HL-60 (cell line): ENCODE data around the gene A2ML1.
A peak's percentile ranks its signal among the peaks of the same experiment; 100 is the strongest.
"Not testable (repeated sequence)": the region's sequence is repeated elsewhere in the genome, so short reads cannot be mapped to it uniquely, and the experiment has no call there.

ENCODE experiments used
- DNase-seq, 2 experiments: peaks; one replicate each; pipeline ENCODE4 v3.0.0-alpha.2; 2010 to 2020; ENCODE audit warnings: low read depth in 1 of 2, low spot score in 1 of 2
- H3K27ac ChIP-seq: fragments of 250-450 bp; sonication (Bioruptor Pico); replicated peaks from 2 replicates; pipeline ENCODE4 v1.5.1; 2020; ENCODE audit warnings: mild to moderate bottlenecking, moderate library complexity
- H3K27me3 ChIP-seq: fragments of 250-450 bp; sonication (Bioruptor Pico); 2 replicates; pipeline ENCODE4 v1.5.1; 2021; ENCODE audit warnings: mild to moderate bottlenecking, moderate library complexity; ENCODE audit not compliant: insufficient read depth, poor library complexity, severe bottlenecking
- H3K4me3 ChIP-seq: replicated peaks from 2 replicates; pipeline ENCODE4 v1.5.1; 2011; ENCODE audit warnings: mild to moderate bottlenecking, control low read depth, low read length; ENCODE audit not compliant: insufficient read depth
- CTCF ChIP-seq: IDR thresholded peaks from one replicate; pipeline ENCODE4 v1.5.1; 2011; ENCODE audit warnings: low read length, control low read depth, inconsistent platforms; ENCODE audit not compliant: insufficient read depth
- GABPA ChIP-seq: IDR thresholded peaks from 2 replicates; pipeline ENCODE4 v1.6.1; 2012; ENCODE audit warnings: low read depth
- POLR2AphosphoS5 ChIP-seq: IDR thresholded peaks from 2 replicates; pipeline ENCODE4 v1.6.1; 2012; ENCODE audit warnings: low read depth
- REST ChIP-seq: IDR thresholded peaks from 2 replicates; pipeline ENCODE4 v1.6.1; 2012; ENCODE audit warnings: low read depth; ENCODE audit not compliant: insufficient replicate concordance
- SPI1 ChIP-seq: IDR thresholded peaks from 2 replicates; pipeline ENCODE4 v1.6.1; 2012; ENCODE audit warnings: low read depth, mild to moderate bottlenecking, borderline replicate concordance

A2ML1 gene

GRCh38 chr12:8913702-8914032 is 91.2 kb downstream of the A2ML1 start:
- Histone ChIP-seq H3K27ac (no peak overlapping the region), H3K27me3 (peaks cover 9% of the 10 kb centered on the region), H3K4me3 (peak overlapping the region; percentile 65; the same call in 1 of the 2 replicates)
- no peak for DNase-seq
- no peak for TF ChIP-seq GABPA
- no peak for TF ChIP-seq REST
- TF ChIP-seq POLR2AphosphoS5: no peak
- TF ChIP-seq CTCF: no peak
- no peak for TF ChIP-seq SPI1

GRCh38 chr12:8914033-8914715 is 91.8 kb downstream of the A2ML1 start, which contains the start of gene PHC1:
Gene PHC1 (plus strand): TSS chr12:8914509. CDS start chr12:8917678, 3,169 bp downstream.
- H3K27ac ChIP-seq, H3K27me3 ChIP-seq: not testable (repeated sequence)
- H3K4me3 ChIP-seq: peak within 1 kb of the TSS; percentile 65
- DNase-seq: peak; percentile 24 to 28

- peaks cover 9% of the 10 kb centered on the region for H3K27me3 ChIP-seq
- peak overlapping the region; percentile 65 for H3K4me3 ChIP-seq
- no peak overlapping the region for H3K27ac ChIP-seq
- TF ChIP-seq REST: no peak
- no peak for TF ChIP-seq SPI1
- no peak for TF ChIP-seq CTCF
- TF ChIP-seq POLR2AphosphoS5: no peak
- no peak for TF ChIP-seq GABPA
- peak in 1 of 2 experiments; percentile 2 for DNase-seq
Measured at GRCh38 chr12:8914716-8915526, 92.5 kb downstream of the A2ML1 start.

GRCh38 chr12:8916154-8916553 is 93.7 kb downstream of the A2ML1 start:
- no peak overlapping the region for H3K27ac ChIP-seq
- DNase-seq: no peak
- H3K27me3 ChIP-seq: peaks cover 9% of the 10 kb centered on the region
- H3K4me3 ChIP-seq: no peak overlapping the region
- TF ChIP-seq POLR2AphosphoS5: no peak
- no peak for TF ChIP-seq REST
